Activated CD8-positive, alpha-beta memory T cell treated with anti-CD3 and anti-CD28 coated beads for 24 hours (primary cell): ENCODE data around the gene ARHGEF5.
"Not testable (repeated sequence)": the region's sequence is repeated elsewhere in the genome, so short reads cannot be mapped to it uniquely, and the experiment has no call there.

Experiments used
- DNase-seq: peaks from one replicate; pipeline ENCODE4 v3.0.0-alpha.2; 2020

The ARHGEF5 gene

DNA sequence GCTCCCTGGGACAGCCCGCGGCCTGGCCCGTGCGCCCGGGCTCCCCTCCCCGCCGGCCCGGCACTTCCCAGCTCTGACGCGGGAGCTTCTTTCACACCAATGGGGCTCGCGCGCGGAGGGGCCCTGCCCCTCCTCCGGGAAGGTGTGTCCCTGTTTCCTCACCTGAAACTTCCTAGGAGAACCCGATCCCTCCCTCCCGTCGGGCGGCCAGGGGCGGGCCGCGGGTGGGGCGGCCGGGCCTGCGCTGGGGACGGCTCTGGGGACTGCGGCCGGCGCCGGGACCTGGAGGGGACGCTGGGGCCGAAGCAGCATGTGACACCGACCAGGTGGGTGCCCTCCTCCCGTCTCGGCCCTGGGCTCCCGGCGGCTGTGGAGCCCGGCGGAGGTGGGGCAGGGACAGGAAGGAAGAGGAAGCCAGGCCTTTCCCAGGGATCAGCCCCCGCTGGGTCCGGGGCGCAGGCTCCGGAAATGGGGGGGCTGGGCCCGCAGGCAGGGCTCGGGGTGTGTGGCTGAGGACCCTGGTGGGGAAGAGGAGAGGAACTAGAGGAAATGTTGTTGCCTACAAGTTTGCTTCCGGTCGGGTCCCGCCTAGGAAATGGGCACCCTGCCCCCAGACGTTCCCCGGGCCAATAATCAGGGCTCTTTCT, at the start of gene ARHGEF5:
TSS of gene ARHGEF5 (plus strand) at position 227 of the 647 bp plus-strand sequence. CDS start 7,268 bp downstream, outside the sequence.
- not testable (repeated sequence) for DNase-seq

DNA sequence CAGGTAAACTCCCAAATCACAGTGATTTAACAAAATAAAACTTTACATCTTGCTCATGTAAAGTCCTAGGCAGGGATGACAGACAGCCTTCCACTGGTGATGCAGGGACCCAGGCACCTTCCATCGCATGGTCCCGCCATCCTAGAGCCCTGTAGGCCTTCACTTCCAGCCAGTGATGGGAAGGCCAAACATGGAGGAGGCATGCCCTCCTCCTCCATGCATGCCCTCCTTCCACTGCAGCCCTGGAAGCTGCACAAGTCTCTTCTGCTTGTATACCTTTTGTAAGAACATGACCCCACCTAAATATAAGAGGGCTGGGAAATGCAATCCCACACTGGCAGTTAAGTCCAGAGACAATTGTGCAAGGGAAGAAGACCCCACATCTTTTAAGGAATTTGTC, 45.5 kb upstream of the ARHGEF5 start:
- not testable (repeated sequence) for DNase-seq

DNA sequence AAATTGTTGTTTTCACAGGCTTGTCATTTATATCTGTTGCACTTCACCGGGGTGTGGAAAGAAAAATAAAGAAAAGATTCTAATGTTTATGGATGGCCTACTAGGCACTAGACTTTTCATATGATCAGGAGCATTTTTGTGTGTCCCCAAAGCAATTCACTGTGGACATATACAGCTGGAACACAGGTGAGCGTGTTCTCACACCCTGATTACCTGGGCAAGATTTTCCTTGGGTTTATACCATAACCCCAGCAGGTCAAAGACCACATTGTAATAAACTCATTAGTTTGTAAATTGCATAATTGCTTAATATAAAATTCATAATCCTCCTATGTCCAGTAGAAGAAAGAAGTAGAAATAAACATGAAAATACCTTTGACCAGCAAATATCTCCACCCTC, 44.0 kb upstream of the ARHGEF5 start:
- not testable (repeated sequence) for DNase-seq

DNA sequence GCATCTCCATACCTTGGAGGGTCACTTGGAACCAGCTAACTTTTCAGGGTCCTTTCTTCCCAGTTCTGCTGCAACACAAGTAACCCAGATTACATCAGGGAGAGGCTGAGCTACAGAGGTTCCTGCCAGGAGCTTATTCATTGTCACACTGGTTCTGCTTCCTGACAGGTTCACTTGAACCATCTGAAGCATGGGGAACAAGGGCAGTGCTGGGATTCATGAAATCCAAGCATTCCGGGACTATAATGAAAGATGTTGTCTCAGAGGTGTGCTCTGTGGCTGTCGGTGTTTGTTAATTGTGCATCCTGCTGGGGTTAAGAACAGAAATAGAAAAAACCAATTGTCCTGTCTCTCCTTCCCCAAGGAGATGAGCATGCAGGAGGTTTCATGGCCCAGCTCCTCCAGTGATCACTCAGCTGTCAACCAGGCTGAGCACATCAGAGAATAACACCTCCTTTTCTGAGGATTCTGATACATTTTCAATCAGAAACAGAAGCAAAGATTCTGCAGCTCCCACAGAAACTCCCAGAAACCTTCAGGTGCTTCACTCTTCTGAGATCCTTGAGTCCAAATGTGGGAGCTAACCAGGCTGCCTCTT, 43.2 kb upstream of the ARHGEF5 start, which contains the start of gene OR2A1:
TSS of gene OR2A1 (plus strand) at position 548 of the 598 bp plus-strand sequence. CDS start 5,706 bp downstream, outside the sequence.
- not testable (repeated sequence) for DNase-seq

DNA sequence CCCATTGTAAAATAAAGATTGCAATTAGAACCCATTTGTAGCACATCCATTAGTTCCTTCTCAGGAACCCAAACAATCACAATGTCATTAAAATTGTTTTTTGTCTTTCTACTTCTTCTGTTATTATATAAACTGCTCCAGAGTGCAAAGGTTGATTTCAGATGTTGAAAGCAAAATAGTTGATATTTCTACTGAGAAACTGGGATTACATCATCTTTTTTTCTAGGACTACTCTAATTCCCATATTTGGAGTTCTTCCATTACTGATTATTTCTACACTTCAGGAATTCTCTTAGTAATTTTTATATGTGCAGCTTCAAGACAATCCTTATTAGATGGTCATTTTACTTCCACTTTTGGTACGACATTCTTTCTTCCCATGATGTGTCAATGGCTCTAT, 37.7 kb upstream of the ARHGEF5 start:
- not testable (repeated sequence) for DNase-seq

DNA sequence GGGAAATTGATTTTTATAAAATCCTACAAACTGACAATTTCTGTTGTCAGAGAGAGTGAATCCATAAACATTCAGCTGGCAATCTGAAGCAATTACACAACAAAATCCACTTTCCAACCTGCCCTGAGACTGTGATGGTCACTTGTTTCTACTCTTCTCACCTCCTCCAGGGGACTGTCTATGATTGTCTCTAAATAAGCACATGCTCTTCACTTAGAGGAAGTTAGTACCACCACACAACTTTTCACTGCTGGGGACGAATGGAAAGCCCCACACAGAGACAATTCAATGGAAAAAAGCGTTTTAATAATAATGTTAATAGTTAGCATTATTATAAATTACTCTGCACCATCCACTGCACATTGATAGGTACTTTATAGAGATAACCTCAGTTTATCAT, 35.7 kb upstream of the ARHGEF5 start:
- DNase-seq, result not testable (repeated sequence)

DNA sequence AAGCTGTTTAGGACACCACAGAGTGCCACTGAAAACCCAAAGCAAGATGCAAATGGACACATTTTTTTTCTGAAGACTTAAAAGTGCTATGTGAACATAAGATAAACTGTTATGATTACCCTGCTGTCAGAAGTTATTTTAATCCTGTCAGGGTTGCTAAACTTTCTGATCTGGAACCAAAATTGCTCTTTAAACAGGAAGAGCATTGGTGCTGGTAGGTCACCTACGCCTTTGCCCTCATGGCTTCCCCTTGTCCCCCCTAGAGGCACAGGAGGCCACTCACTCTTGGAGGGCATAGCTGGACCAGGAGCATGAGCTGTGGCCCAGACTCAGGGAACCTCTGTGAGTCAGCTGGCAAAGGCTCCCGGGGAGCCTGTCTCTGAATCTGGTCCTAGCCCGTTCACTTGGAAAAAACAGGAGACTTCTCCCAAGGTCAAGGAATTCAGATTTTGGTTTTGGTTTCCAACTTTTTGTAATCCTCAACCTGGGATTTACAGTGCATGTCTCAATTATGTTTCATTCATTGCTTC, 33.5 kb upstream of the ARHGEF5 start:
- DNase-seq, result not testable (repeated sequence)

DNA sequence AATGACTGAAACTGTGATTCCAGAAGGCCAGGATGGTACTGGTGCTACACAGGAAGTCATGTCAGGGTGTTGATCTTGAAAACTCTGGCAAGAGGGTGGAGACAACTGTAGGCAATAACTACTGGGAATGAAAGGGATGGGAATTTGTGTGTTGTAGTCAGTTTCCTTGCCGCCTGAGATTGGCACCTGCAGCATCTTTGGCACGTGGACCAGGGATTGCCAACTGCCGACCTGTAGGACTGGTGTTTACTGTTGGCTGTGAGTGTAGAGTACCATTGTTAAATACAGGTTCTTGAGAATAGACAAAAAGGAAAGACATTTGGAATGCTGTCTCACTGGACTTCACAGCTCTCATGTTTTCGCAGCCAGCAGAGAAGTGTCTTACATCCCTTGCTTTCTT, 31.8 kb upstream of the ARHGEF5 start:
- not testable (repeated sequence) for DNase-seq

DNA sequence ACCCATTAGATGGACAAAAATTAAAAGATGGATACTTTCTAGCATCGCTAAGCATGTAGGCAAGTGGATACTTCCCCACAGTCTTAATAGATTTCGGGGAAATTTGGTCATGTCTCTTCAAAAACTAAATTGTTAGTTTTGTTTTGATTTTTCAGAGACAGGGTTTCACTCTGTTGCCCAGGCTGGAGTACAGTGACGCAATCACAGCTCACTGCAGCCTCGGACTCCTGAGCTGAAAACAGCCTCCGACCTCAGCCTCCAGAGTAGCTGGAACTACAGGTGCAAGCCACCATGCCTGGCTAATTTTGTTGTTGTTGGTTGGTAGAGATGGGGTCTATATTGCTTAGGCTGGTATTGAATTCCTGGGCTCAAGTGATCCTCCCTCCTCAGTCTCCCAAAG, 29.3 kb upstream of the ARHGEF5 start:
- not testable (repeated sequence) for DNase-seq

DNA sequence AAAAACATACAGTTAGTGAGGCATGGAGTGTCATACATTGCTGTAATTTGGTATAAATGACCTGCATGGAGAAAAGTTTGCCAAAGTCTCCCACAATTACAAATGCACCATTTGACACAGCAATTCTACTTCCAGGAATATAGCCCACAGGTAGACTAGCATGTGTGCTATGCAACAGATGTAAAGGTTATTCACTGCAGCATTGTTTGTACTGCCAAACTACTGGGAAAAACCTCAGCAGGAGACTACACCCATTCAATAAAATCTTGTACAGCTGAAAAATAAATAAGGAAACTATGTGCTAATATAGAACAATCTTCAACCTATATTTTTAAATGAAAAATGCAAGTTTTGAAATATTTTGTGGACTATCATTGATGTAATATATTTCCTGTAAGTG, 25.2 kb upstream of the ARHGEF5 start:
- not testable (repeated sequence) for DNase-seq

DNA sequence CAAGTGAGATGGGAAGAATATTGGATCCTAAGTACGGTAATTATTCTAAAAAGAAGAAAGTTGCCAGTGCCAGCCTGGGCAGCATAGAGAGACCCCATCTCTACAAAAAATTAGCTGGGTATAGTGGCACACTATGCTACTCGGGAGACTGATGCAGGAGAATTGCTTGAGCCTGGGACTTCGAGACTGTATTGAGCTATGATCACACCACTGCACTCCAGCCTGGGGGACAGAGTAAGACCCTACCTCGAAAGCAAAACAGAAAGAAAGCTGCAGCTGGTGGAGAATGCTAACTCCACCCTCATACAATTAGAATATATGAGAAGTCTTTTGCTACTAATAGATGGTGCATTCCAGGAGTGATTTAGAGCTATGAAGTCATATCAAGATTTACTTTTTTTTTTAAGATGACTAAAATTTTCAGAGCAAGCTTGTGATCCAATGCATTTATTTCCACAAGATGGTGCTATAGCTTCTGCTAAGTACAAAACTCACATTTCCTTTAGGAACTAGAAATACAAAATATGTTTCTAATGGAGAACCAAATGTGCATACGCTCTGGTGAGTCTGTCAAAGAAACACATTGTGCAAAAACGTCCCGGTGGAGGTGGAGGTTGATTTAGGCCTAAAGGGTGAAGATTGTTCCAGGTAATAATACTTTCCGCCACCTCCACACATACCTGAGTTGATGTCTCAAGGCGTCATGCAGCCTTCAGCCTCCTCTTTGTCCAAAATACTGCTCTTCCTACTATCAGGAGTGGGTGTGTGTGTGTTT, 23.8 kb upstream of the ARHGEF5 start:
- not testable (repeated sequence) for DNase-seq

DNA sequence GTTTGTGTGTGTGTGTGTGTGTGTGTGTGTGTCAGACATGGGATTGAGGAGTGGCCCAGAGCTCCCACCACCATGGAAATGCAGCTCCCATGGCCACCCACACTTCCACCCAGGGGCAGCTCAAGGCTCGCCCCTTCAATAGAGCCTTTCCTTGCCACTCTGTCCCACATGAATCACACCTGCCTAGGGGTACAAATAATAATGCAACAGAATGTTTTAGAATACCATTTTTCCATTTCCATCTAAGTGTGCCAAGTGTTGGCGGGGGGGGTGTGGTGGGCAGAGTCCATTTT, 23.3 kb upstream of the ARHGEF5 start:
- not testable (repeated sequence) for DNase-seq

DNA sequence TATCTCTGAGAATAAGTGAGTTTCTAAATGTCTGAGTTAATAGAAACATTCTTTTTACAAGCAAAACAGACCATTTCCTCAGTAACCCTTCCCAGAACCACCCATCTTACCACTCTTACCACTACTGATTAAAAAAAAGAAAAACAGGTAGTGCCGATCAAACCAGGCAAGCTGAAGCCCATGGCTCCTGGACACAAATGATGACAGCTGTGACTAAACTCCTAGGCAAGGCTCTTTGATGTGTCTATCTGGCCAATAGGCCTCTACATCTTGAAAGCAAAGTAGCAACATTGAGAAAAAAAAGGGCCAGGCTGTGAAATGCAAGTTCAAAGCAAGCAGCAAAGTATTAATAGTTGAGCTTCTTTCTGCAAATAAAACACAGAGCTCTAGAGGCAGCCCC, 6.6 kb upstream of the ARHGEF5 start:
- not testable (repeated sequence) for DNase-seq

DNA sequence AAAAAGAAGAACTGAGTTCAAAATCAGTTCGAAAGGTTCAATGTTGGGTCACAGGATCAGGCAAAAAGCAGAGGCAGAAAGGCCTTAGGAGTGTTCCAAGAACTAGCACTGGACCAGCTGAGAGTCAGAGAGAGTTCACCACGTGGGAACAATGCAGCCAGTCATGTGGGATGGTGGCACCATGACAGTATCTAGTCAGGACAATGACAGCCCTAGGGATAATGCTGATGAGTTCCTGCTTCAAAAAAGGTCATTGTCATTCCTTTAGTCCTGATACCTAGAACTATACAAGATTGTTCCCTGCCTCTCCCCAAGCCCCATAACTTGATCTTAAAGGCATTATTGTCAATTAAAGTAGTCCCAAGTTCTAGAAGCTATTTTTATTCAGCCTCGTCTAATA, 3.5 kb upstream of the ARHGEF5 start:
- not testable (repeated sequence) for DNase-seq

DNA sequence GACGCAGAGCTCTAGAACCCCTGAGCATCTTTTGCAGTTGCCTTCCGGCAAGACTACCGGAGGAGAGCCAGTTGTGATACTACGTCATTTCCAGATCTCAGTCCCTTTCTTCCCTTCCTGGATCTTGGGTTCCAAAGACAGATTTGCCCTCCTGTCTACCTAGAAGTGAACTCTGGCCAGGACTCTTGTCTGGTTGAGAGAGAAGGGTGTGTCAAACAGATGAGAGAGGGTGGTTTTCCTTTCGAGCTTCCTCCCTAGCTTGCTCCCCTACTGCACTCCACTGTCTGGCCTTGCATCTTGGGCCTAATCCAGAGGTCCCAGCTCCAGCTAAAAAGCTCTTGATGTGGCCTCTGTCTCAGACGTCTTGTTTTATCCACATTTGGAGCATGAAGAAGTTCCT, 983 bp downstream of the ARHGEF5 start:
- DNase-seq, result not testable (repeated sequence)

DNA sequence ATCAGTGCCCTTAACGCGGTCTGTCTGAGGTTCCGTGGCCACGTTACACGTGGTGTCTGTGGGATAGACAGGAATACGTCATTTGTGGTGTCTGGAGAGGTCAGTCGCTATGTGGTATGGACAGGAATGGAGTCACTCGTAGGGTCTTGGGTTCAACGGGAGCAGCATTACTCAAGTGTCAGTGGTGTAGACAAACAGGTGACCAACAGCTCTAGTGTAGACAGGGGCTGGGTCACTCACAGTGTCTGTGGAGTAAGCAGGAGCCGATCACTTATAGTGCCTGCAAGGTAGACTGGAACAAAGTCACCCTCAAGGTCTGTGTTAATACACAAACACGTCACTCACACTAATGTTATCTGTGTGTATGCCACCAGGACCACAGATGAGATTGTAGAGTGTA, 1.7 kb downstream of the ARHGEF5 start:
- DNase-seq, result not testable (repeated sequence)

DNA sequence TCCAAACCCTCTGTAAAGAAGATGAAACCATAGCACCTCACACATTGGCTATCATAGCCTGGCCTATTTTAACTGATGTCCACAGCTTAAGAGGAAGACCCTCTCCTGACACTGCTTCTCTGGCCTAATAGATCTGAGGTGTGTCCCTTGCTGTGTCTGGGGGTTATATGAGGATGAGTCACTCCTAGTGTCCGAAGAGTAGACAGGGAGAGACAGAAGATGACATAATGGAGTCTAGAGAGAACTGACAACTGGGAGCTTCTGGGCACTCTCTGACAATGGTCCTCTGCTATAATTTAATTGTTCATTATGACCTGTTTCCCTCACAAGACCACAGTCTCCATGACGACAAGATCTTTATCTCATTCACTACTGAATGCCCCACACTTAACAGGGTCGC, 6.9 kb downstream of the ARHGEF5 start:
- not testable (repeated sequence) for DNase-seq

DNA sequence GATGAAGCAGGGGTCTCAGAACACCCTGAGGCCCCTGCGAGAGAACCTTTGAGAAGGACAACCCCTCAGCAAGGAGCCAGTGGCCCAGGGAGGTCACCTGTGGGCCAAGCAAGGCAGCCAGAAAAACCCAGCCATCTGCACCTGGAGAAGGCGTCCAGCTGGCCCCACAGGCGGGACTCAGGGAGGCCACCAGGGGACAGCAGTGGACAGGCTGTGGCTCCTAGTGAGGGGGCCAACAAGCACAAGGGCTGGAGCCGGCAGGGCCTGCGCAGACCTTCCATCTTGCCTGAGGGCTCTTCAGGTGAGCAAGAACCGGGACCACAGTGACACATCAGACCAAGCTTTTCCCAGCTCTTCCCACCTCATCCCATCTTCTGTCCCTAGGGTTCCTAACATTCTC, 10.3 kb downstream of the ARHGEF5 start:
- not testable (repeated sequence) for DNase-seq

DNA sequence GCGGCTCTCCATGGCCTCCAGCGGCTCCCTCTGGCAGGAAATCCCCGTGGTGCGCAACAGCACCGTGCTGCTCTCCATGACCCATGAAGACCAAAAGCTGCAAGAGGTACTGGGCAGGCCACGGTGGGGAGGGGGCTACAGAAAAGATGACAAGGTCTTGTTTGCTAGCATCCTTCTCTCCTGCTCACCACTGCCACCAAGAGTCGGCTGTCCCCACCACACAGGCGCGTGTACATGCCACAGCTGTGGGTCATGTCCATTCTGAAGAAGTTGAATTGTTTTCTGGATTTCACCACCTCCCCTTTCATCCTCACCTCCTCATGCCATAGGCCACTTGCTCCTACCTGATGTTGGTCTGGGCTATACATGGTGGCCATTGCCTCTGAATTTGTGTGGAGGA, 12.0 kb downstream of the ARHGEF5 start:
- DNase-seq, result not testable (repeated sequence)

DNA sequence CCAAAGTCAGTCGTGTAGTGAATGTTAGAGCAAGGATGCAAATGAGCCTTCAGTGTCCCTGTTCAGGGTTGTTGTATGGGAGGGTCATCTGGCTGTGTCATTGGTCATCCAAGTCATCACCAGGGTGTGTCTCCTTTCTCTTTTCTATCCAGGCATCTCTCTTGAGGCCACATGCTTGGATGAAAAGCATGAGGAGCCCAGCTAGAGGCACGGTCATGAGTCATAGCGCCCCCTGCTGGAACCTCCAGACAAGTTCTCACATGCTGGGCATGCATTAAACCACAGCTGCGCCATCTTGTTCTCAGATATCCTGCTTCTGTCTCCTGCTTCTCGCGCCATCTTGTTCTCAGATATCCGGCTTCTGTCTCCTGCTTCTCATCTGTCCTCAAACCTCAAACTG, 14.0 kb downstream of the ARHGEF5 start:
- not testable (repeated sequence) for DNase-seq

DNA sequence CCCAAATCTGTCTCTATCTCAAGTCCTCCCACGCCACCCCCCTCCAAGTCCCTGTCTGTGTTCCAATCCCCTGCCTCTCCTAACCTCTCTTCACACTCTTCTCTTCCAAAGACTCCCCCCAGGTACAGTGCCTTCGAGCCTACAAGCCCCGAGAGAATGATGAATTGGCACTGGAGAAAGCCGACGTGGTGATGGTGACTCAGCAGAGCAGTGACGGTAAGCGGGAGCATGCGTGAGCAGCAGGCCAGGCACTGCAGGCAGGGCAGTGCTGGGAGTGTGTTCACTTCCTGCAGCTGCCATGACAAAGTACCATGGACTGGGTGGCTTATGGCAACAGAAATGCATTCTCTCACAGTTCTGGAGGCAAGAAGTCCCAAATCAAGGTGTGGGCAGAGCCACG, 23.4 kb downstream of the ARHGEF5 start:
- no peak for DNase-seq

DNA sequence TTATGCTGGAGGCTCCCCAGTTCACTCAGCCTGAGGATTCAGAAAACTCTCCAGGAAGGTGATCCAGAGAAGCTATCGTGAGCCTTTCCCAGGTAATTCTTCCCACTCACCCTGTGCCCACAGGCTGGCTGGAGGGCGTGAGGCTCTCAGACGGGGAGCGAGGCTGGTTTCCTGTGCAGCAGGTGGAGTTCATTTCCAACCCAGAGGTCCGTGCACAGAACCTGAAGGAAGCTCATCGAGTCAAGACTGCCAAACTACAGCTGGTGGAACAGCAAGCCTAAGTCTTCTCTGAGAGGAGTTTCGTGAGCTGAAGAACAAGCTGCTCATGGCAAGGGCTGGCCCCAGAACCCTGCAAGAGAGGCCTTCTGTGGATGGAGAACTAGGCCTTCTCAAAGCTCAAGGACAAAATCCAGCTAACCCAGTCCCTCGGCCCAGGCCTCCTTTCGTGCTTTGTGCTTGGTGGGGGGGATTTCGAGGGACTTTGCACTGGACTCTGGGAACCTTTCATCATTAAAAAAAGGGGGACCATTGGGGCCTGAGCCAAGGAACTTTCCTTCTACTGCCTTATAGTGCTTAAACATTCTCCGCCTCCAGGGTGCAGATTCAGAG, 24.7 kb downstream of the ARHGEF5 start:
- DNase-seq, result no peak

DNA sequence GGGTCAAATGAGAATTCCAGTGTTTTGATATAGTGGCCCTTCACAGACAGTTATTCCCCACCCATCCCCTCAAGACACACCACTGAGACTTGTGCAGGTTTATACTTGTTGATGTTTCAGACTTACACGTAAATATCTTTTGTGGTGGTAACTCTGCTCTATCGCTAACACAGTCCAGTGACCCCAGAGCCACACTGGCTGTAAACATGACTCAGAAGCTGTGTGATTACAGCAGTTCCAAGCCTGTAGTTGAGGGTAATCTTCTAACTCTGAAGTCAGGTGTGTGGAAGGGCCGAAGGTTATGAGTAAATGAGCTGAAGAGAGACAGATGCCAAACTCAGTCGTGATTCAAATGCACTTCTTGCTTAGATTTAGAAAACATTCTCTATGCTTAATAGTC, 28.9 kb downstream of the ARHGEF5 start:
- DNase-seq, result no peak
